NCI-H1048 (cell line): Measurements from ENCODE around the gene KRT9.
"Not testable (repeated sequence)": the region's sequence is repeated elsewhere in the genome, so short reads cannot be mapped to it uniquely, and the experiment has no call there.

Experiments
- DNase-seq: peaks from one replicate; lab custom pipeline; 2025; lab: John Stamatoyannopoulos, UW

KRT9 gene

GRCh38 chr17:41545829-41546410 lies 25.9 kb downstream of the KRT9 start:
- DNase-seq = no peak

GRCh38 chr17:41544935-41545334 lies 26.9 kb downstream of the KRT9 start:
- DNase-seq = no peak

- no peak for DNase-seq
Observed at GRCh38 chr17:41544491-41544892, 27.4 kb downstream of the KRT9 start.

- DNase-seq = not testable (repeated sequence)
Observed at GRCh38 chr17:41542786-41543185, 29.1 kb downstream of the KRT9 start.

GRCh38 chr17:41542357-41542756 lies 29.5 kb downstream of the KRT9 start:
- no peak for DNase-seq

- no peak for DNase-seq
Observed at GRCh38 chr17:41540921-41541625, 30.8 kb downstream of the KRT9 start.

GRCh38 chr17:41539979-41540701 lies 31.7 kb downstream of the KRT9 start:
- DNase-seq = no peak

- DNase-seq = no peak
Observed at GRCh38 chr17:41539071-41539492, 32.8 kb downstream of the KRT9 start.

- no peak for DNase-seq
Observed at GRCh38 chr17:41538565-41538991, 33.3 kb downstream of the KRT9 start.

GRCh38 chr17:41537990-41538389 lies 33.9 kb downstream of the KRT9 start:
- no peak for DNase-seq

GRCh38 chr17:41537614-41537954 lies 34.3 kb downstream of the KRT9 start:
- DNase-seq = no peak

GRCh38 chr17:41536741-41537613 lies 34.9 kb downstream of the KRT9 start:
- no peak for DNase-seq

- no peak for DNase-seq
Observed at GRCh38 chr17:41535764-41536481, 35.9 kb downstream of the KRT9 start.

GRCh38 chr17:41534899-41535546 lies 36.8 kb downstream of the KRT9 start:
- no peak for DNase-seq

GRCh38 chr17:41533613-41534012 lies 38.2 kb downstream of the KRT9 start:
- DNase-seq = no peak

GRCh38 chr17:41532947-41533570 lies 38.8 kb downstream of the KRT9 start:
- DNase-seq = no peak

GRCh38 chr17:41531993-41532392 lies 39.9 kb downstream of the KRT9 start:
- no peak for DNase-seq

GRCh38 chr17:41530062-41531048 lies 41.5 kb downstream of the KRT9 start:
- DNase-seq = no peak

- DNase-seq = no peak
Observed at GRCh38 chr17:41529491-41529915, 42.4 kb downstream of the KRT9 start.
